ENCODE results near the gene OR2S2. TPM values are rescaled to one million over a fixed set of nuclear protein-coding genes. Genes with fewer than 3 reads are reported as not detected.

OR2S2 gene
- total RNA-seq, 1 experiment from 2014 or later, result not detected

DNA sequence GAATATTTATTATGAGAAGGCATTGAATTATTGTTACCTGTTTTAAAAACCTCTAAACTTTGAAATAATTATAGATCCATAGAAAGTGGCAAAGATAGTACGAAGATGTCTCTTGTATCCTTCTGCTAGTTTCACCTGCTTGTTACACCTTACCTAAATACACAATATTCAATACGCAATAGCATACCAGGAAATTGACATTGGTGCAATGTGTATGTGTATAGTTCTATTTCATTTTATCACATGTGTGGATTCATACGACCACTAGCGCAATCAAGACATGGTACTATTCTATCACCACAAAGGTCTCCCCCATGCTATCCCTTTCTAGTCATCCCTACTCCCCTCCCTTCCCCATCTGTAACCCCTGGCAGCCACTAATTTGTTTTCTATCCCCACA lies 8.5 kb upstream of the OR2S2 start:
- peaks cover 12% of the 10 kb centered on the region for H3K27me3 Mint-ChIP-seq (ENCODE audit: insufficient read depth, unreplicated experiment)
- H3K4me3 Mint-ChIP-seq (ENCODE audit: unreplicated experiment), result no peak overlapping the region
- no peak overlapping the region for H3K27ac Mint-ChIP-seq (ENCODE audit: unreplicated experiment)
- CTCF ChIA-PET, result no interaction called here
- no peak for TF ChIP-seq CTCF (IDR thresholded peaks at IDR 0.05; ENCODE audit: insufficient read depth in 1 of 2, low read depth in 1 of 2, low read length in 1 of 2, severe bottlenecking in 1 of 2, unreplicated experiment in 1 of 2)
- H3K9me3 Mint-ChIP-seq (ENCODE audit: unreplicated experiment), result no peaks in the 10 kb centered on the region
- no peak for DNase-seq
- intact Hi-C loops (cut with micrococcal nuclease; ENCODE audit: unreplicated experiment), result no loop called here
- Histone ChIP-seq H3K36me3 (ENCODE audit: control insufficient read depth, insufficient read depth, low read length) (no peaks in the 10 kb centered on the region), H3K4me1 (no peaks in the 10 kb centered on the region), H3K27me3 (replicated peaks; ENCODE audit: control insufficient read depth, insufficient read depth, low read length) (no peaks in the 10 kb centered on the region), H3K4me3 (ENCODE audit: low read depth, low read length) (no peak overlapping the region), H3K9me3 (no peaks in the 10 kb centered on the region)
- no peaks in the 10 kb centered on the region for H3K4me1 Mint-ChIP-seq (ENCODE audit: low read depth, unreplicated experiment)
- H3K36me3 Mint-ChIP-seq (ENCODE audit: insufficient read depth, unreplicated experiment), result no peaks in the 10 kb centered on the region
- POLR2A ChIA-PET, result no interaction called here
- BruUV-seq (replicated peaks), result no TSS peak

GRCh38 chr9:35965011-35965410 lies 7.1 kb upstream of the OR2S2 start:
- ChIA-PET POLR2A (no interaction called here), CTCF (no interaction called here)
- peaks cover 14% of the 10 kb centered on the region for H3K27me3 Mint-ChIP-seq (ENCODE audit: insufficient read depth, unreplicated experiment)
- no peak overlapping the region for H3K27ac Mint-ChIP-seq (ENCODE audit: unreplicated experiment)
- Histone ChIP-seq H3K9me3 (no peaks in the 10 kb centered on the region), H3K27me3 (replicated peaks; ENCODE audit: control insufficient read depth, insufficient read depth, low read length) (no peaks in the 10 kb centered on the region; the same call in 1 of the 2 replicates), H3K36me3 (ENCODE audit: control insufficient read depth, insufficient read depth, low read length) (no peaks in the 10 kb centered on the region), H3K4me3 (ENCODE audit: low read depth, low read length) (no peak overlapping the region), H3K4me1 (no peaks in the 10 kb centered on the region)
- H3K36me3 Mint-ChIP-seq (ENCODE audit: insufficient read depth, unreplicated experiment), result no peaks in the 10 kb centered on the region
- H3K4me1 Mint-ChIP-seq (ENCODE audit: low read depth, unreplicated experiment), result no peaks in the 10 kb centered on the region
- no peak overlapping the region for H3K4me3 Mint-ChIP-seq (ENCODE audit: unreplicated experiment)
- BruUV-seq (replicated peaks), result no TSS peak
- no peak for DNase-seq
- H3K9me3 Mint-ChIP-seq (ENCODE audit: unreplicated experiment), result no peaks in the 10 kb centered on the region
- no peak for TF ChIP-seq CTCF (IDR thresholded peaks at IDR 0.05; ENCODE audit: insufficient read depth in 1 of 2, low read depth in 1 of 2, low read length in 1 of 2, severe bottlenecking in 1 of 2, unreplicated experiment in 1 of 2)
- intact Hi-C loops (cut with micrococcal nuclease; ENCODE audit: unreplicated experiment), result no loop called here

DNA sequence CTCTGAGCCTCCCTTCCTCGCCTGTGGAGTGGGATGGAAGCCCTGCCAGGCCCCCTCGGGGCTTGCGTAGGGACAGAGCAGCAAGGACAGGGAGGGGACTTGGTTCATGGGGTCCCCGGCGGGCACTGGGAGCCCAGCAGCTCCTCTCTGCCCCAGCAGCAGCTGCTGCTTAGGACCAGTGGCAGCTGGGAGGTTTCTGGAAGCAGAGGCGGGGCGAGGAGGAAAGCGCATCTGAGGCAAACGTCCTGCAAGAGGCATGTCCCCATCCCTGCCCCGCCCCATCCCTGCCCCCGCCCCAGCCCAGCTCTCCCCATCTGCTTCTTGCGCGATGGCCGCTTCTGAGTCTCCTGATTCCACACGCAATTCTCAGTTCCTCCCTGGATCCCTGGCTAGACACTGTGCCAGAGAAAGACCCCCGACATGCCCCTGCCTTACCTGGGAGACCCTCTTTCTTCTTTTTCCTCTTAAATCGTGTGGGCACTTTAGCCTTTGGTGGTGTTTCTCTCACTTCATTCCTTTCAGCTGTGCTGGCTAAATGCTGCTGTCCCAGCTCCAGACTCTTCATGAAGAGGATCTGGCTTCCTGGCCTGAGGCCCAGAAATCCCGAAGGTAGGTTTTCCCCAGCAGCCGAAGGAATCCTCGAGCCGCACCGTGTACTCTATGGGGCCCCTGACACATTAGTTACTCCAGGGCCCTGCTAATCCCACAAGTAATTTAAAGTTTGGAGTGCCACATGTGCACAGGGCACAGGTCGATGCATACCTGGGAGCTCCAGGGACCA lies 4.4 kb upstream of the OR2S2 start:
- ChIA-PET POLR2A (no interaction called here), CTCF (interaction anchor here (0.5 to 1.5 kb wide), 2 partner anchors 46 to 61 kb away, joined by 3 to 5 read pairs; no protein-coding TSS in a partner anchor)
- no TSS peak for BruUV-seq (replicated peaks)
- Histone ChIP-seq H3K4me1 (no peaks in the 10 kb centered on the region), H3K36me3 (ENCODE audit: control insufficient read depth, insufficient read depth, low read length) (no peaks in the 10 kb centered on the region), H3K9me3 (no peaks in the 10 kb centered on the region), H3K27me3 (replicated peaks; ENCODE audit: control insufficient read depth, insufficient read depth, low read length) (no peaks in the 10 kb centered on the region; the same call in 1 of the 2 replicates), H3K4me3 (ENCODE audit: low read depth, low read length) (no peak overlapping the region)
- no peak for DNase-seq
- no peaks in the 10 kb centered on the region for H3K36me3 Mint-ChIP-seq (ENCODE audit: insufficient read depth, unreplicated experiment)
- peaks cover 19% of the 10 kb centered on the region for H3K27me3 Mint-ChIP-seq (ENCODE audit: insufficient read depth, unreplicated experiment)
- intact Hi-C loops (cut with micrococcal nuclease; ENCODE audit: unreplicated experiment), result no loop called here
- H3K27ac Mint-ChIP-seq (ENCODE audit: unreplicated experiment), result no peak overlapping the region
- H3K4me1 Mint-ChIP-seq (ENCODE audit: low read depth, unreplicated experiment), result no peaks in the 10 kb centered on the region
- no peak for TF ChIP-seq CTCF (IDR thresholded peaks at IDR 0.05; ENCODE audit: insufficient read depth in 1 of 2, low read depth in 1 of 2, low read length in 1 of 2, severe bottlenecking in 1 of 2, unreplicated experiment in 1 of 2)
- no peak overlapping the region for H3K4me3 Mint-ChIP-seq (ENCODE audit: unreplicated experiment)
- no peaks in the 10 kb centered on the region for H3K9me3 Mint-ChIP-seq (ENCODE audit: unreplicated experiment)

Data from Caco-2 (cell line).